Stomach smooth muscle (tissue), 2 donors: Measurements from ENCODE around the gene ARHGAP23.

ENCODE experiments used
- H3K27ac ChIP-seq: one replicate; pipeline ENCODE4 v1.7.0; 2013; ENCODE audit warnings: mild to moderate bottlenecking, low read length, inconsistent platforms
- H3K27me3 ChIP-seq, 2 donors: one replicate each; pipeline ENCODE4 v1.7.0; 2013; ENCODE audit warnings: low read length in 2 of 2; ENCODE audit not compliant: insufficient read depth in 2 of 2, control insufficient read depth in 1 of 2
- H3K36me3 ChIP-seq, 2 donors: one replicate each; pipeline ENCODE4 v1.7.0; 2013; ENCODE audit warnings: low read length in 2 of 2; ENCODE audit not compliant: control insufficient read depth in 2 of 2, insufficient read depth in 2 of 2
- H3K4me1 ChIP-seq: one replicate; pipeline ENCODE4 v1.7.0; 2013; ENCODE audit warnings: low read length; ENCODE audit not compliant: control insufficient read depth, insufficient read depth
- H3K4me3 ChIP-seq, 2 donors: one replicate each; pipeline ENCODE4 v1.7.0; 2013; ENCODE audit warnings: low read length in 2 of 2
- H3K9ac ChIP-seq, 2 donors: one replicate each; pipeline ENCODE4 v1.7.0; 2013; ENCODE audit warnings: low read length in 2 of 2, mild to moderate bottlenecking in 1 of 2
- H3K9me3 ChIP-seq, 2 donors: one replicate each; pipeline ENCODE4 v1.7.0; 2013; ENCODE audit warnings: low read length in 2 of 2; ENCODE audit not compliant: control insufficient read depth in 2 of 2
- donor health status: healthy.
- donor health status: Pancreatic carcinoma.

ARHGAP23 gene

DNA sequence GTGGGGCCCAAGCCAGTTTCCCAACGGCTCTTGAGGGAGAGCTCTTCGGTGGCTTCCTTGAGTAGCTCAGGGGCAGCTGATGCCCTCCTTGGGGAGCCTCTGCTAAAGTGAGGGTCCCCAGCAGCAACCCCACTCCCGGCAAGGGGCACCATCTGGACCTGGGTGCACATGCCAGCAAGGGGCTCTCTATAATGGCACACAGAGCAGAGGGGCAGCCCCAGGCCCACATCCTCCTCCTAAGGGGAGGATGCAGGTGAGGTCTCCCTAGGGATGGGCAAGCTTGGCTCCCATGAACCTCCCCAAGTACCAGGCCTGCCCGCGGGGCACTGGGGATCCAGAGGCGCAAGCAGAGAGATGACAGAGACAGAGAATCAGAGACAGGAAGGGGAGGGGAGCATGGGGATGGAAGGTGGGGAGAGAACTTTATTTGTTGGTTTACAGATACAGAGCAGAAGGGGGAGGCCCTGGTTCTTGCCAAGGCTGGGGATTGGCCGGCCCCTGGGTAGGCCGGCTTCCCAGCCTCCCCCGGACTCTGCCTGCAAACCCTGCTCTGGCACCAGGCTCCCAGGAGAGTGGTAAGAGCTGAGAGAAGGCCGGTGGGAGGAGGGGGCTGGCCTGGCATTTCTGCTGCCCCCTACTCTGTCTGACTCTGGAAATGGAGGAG, 116.0 kb downstream of the ARHGAP23 start:
- H3K36me3 ChIP-seq = no peaks in the 10 kb centered on the region
- H3K9ac ChIP-seq = no peak overlapping the region
- no peaks in the 10 kb centered on the region for H3K9me3 ChIP-seq
- H3K4me3 ChIP-seq = no peak overlapping the region
- H3K27me3 ChIP-seq = peaks cover 3 to 8% of the 10 kb centered on the region in 2 donors
- no peaks in the 10 kb centered on the region for H3K4me1 ChIP-seq
- no peak overlapping the region for H3K27ac ChIP-seq

DNA sequence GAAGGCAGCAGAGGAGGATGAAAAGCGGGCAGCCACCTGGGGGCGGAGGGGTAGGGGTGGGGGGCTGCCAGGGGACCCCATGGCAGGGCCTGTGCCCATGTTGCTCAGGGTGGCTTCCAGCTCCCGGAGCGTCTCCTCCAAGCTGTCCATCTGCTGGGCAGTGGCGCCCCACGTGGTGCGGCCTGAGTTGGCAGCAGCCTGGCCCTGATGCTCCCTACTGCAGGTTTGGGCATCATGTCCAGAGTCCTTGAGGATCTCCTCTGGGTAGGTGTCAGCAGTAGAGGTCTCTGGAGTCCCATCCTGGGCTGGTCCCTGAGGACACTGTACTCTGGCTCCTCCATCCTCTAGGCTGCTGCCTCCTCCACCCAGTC, 116.6 kb downstream of the ARHGAP23 start:
- no peak overlapping the region for H3K27ac ChIP-seq
- no peak overlapping the region for H3K9ac ChIP-seq
- peaks cover 3 to 9% of the 10 kb centered on the region in 2 donors for H3K27me3 ChIP-seq
- no peaks in the 10 kb centered on the region for H3K9me3 ChIP-seq
- no peaks in the 10 kb centered on the region for H3K4me1 ChIP-seq
- no peak overlapping the region for H3K4me3 ChIP-seq
- H3K36me3 ChIP-seq = no peaks in the 10 kb centered on the region

DNA sequence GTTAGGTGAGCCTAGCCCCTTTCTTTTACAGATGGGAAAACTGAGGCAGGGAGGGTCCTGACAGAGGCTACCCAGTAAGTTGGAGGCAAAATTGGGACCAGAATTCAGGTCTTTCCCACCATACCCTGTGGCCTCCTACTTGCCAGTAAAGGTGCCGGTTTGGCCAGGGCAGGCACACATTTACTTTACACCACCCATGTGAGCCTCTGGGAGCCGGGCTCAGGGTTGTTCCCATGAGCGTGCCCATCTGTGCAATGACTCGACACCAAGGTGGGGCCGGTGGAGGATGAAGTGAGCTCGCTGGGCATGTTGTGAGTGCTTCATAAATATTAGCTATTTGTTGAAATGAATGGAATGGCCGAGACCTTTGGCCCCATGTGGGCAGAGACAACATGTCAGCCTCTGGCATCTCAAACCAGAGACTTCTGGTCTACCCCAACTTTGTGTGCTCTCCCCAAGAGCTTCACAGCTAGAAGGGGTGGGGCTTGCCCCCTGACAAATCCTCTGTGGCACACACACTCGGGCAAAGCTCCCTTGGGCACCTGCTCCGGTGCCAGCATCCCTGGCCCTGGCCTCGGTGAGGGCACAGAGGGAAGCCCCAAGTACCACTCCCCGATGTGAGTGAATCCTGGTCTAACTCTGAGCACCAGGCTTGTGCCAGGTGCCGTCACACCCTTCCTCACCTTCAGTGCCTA, 117.4 kb downstream of the ARHGAP23 start:
- H3K9ac ChIP-seq = no peak overlapping the region

DNA sequence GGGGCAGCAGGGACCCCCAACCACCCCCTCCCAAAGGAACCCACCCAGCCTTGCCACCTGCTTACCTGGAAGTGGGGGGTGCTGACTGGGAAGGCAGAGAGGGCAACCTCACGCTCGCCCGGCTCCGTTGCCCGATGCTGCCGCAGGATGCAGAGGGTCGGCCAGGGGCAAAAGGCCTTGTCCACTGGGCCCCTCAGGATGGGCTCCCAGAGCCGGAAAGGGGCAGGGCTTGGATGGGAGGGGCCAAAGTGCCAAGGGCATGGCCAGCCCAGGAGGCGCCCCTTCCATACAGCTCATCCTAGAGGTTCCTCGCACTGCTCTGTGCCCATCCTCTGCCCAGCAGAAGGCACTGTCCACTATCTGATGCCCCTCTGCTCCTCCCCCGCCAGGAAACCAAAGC, 118.1 kb downstream of the ARHGAP23 start:
- peaks cover 3 to 9% of the 10 kb centered on the region in 2 donors for H3K27me3 ChIP-seq
- H3K4me1 ChIP-seq = no peaks in the 10 kb centered on the region
- H3K36me3 ChIP-seq = no peaks in the 10 kb centered on the region

More for the DNA sequence above, 117.4 kb downstream of the ARHGAP23 start:
- no peaks in the 10 kb centered on the region for H3K36me3 ChIP-seq
- no peaks in the 10 kb centered on the region for H3K4me1 ChIP-seq
- H3K27ac ChIP-seq = no peak overlapping the region
- H3K9me3 ChIP-seq = no peaks in the 10 kb centered on the region
- peaks cover 3 to 9% of the 10 kb centered on the region in 2 donors for H3K27me3 ChIP-seq
- H3K4me3 ChIP-seq = no peak overlapping the region

DNA sequence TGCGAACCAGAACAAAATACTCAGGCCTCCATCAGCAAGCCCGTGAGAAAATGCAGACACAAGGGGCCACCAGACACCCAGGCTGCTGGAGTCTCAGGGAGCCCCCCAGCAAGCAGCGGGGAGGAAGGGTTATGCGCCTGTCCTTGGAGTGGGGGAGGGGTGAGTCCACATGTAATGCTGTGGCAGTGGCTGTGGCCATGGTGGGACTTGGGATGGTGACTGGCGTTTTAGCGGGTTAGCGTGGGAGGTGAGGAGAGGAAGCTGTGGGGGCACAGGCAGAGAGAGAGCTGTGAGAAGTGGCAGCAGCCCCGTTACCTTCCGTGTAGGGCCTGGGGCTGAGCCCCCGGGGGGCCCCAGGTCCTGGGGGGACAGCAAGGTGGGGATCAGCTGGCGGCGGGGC, 119.2 kb downstream of the ARHGAP23 start:
- H3K4me1 ChIP-seq = no peaks in the 10 kb centered on the region
- H3K9ac ChIP-seq = no peak overlapping the region
- H3K27me3 ChIP-seq = peaks cover 3 to 13% of the 10 kb centered on the region in 2 donors
- peaks cover 0 to 2% of the 10 kb centered on the region in 2 donors for H3K9me3 ChIP-seq
- no peak overlapping the region for H3K27ac ChIP-seq
- no peaks in the 10 kb centered on the region for H3K36me3 ChIP-seq
- no peak overlapping the region for H3K4me3 ChIP-seq

More for the DNA sequence above, 118.1 kb downstream of the ARHGAP23 start:
- Histone ChIP-seq H3K4me3 (no peak overlapping the region), H3K9ac (no peak overlapping the region), H3K9me3 (peaks cover 0 to under 1% of the 10 kb centered on the region in 2 donors), H3K27ac (no peak overlapping the region)

DNA sequence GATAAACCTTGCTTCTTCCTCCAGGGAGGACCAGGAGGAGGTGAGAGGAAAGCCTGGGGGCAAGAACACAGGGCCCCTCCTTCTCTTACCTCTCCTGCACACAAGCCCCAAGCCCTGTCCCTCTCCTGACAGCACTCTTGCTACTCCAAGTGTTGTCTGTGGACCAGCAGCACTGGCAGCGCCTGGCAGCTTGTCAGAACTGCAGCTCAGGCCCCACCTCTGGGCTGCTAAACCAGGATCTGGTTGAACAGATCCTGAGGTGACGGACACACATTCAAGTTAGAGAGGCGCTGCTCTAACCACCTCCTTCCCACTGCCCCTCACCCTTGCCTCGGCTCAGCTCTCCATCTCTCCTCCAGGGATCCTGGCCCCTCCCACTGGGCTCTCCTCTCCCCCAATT, 121.0 kb downstream of the ARHGAP23 start:
- H3K27ac ChIP-seq = no peak overlapping the region
- no peaks in the 10 kb centered on the region for H3K36me3 ChIP-seq

DNA sequence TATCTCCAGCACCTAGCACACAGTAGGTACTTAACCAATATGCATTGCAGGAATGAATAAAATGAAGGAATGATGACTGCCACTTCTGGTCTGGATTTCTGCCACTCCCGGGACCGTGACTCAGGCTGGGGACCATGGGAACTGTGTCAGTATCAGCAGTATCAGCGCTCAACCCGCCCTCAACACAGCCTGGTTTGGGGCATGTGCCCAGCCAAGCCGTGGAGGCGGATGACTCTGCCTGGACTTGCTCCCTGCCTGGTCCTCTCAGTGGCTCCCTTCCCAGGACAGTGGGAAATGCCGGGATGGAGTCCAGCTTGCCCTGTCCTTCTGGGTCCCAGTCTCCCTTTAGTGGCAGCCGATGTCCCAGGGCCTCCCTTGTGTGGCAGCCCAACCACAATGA, 122.4 kb downstream of the ARHGAP23 start:
- peaks cover 0 to 2% of the 10 kb centered on the region in 2 donors for H3K9me3 ChIP-seq
- no peaks in the 10 kb centered on the region for H3K4me1 ChIP-seq
- no peak overlapping the region for H3K27ac ChIP-seq
- no peaks in the 10 kb centered on the region for H3K36me3 ChIP-seq
- H3K27me3 ChIP-seq = peaks cover 12 to 22% of the 10 kb centered on the region in 2 donors
- H3K4me3 ChIP-seq = no peak overlapping the region
- H3K9ac ChIP-seq = no peak overlapping the region

More for the DNA sequence above, 121.0 kb downstream of the ARHGAP23 start:
- no peaks in the 10 kb centered on the region for H3K4me1 ChIP-seq
- H3K9me3 ChIP-seq = peaks cover 0 to 2% of the 10 kb centered on the region in 2 donors
- H3K27me3 ChIP-seq = peaks cover 8 to 17% of the 10 kb centered on the region in 2 donors
- no peak overlapping the region for H3K4me3 ChIP-seq
- H3K9ac ChIP-seq = no peak overlapping the region

DNA sequence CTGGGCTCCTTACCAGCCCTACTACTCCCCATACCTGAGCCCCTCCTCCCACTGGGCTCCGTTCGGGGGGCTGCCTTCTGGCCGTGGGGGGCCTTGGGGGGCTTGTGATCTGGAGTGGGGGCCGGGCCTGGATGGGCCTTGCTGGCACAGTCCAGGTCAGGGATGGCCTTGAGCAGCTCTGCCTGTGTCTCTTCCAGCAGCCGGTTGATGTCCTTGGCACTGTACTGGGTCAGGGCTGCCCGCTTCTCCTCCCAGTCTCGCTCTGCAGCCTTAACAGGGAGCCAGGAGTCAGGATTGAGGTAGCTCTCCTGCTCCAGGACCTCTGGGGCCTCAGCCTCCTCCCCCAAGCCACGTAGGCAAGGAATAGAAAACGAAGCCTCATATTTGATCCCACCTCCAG, 122.9 kb downstream of the ARHGAP23 start:
- H3K27ac ChIP-seq = no peak overlapping the region
- peaks cover 14 to 25% of the 10 kb centered on the region in 2 donors for H3K27me3 ChIP-seq
- no peaks in the 10 kb centered on the region for H3K36me3 ChIP-seq

DNA sequence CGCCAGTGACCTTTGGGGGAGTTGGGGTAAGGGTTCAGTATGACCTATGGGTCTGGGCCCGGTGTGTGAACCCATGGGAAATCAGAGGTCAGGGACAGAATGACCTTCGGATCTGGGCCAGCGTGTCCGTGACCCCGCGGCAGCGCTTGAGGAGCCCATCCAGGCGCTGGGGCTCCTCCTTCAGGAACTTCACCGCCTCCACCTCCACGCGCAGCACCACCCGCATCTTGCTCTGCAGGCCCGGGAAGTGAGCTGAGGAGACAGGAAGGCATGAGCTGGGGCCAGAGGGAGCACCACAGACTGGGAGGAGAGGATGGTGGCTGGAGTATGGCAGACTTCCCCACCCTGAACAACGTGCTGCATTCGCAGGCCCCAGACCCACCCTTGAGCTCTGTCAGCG, 124.1 kb downstream of the ARHGAP23 start:
- Histone ChIP-seq H3K9me3 (peaks cover 0 to 2% of the 10 kb centered on the region in 2 donors), H3K4me1 (peaks cover 4% of the 10 kb centered on the region), H3K4me3 (no peak overlapping the region), H3K27me3 (peaks cover 17 to 32% of the 10 kb centered on the region in 2 donors), H3K36me3 (no peaks in the 10 kb centered on the region), H3K27ac (no peak overlapping the region), H3K9ac (no peak overlapping the region)

More for the DNA sequence above, 122.9 kb downstream of the ARHGAP23 start:
- Histone ChIP-seq H3K4me1 (no peaks in the 10 kb centered on the region), H3K4me3 (no peak overlapping the region), H3K9ac (no peak overlapping the region), H3K9me3 (peaks cover 0 to 2% of the 10 kb centered on the region in 2 donors)

DNA sequence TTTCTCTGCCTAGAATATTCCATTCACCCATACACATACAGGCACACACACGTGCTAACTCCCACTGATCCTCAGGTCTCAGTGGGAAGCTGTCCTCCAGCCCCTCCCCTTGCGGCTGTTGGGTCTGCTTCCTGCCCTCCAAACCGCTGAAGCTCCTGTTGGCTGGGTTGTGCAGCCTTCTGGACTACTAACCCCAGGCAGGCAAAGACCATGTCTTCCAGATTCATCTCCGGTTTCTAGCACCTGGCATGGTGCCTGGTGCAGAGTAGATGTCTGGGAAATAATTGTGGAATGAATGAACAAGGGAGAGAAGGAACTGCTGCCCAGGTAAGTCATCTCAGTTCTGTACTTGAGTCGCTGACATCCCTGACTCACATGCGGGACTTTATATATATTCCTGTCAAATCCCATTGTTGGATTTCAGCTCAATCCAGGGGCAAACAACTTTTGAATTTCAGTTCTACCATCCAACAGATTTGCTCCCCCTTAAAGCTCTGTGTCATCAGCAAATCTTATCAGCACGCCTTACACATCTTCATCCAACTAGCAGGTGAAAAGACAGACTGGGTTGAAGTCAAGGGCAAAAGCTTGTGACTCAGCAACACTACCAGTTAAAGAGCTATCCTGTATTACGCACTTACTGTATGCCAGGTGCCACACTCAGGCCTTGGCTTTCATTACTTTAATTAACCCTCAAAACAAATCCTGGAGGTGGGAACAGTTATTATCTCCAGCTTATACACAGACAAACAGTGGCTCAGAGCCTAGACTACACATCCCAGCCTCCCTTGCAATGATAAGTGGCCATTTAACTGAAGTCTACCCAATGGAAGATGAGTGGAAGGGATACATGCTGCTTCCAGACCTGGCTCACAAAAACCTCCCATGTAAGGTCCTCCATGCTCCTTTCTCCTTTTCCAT, 126.4 kb downstream of the ARHGAP23 start:
- no peak overlapping the region for H3K9ac ChIP-seq
- no peak overlapping the region for H3K27ac ChIP-seq
- H3K36me3 ChIP-seq = no peaks in the 10 kb centered on the region
- peaks cover 0 to 2% of the 10 kb centered on the region in 2 donors for H3K9me3 ChIP-seq
- peaks cover 24% of the 10 kb centered on the region for H3K4me1 ChIP-seq
- peaks cover 36 to 40% of the 10 kb centered on the region in 2 donors for H3K27me3 ChIP-seq
- no peak overlapping the region for H3K4me3 ChIP-seq
